Measurements from ENCODE around the gene LEP. TPM values are rescaled to one million over a fixed set of nuclear protein-coding genes. Genes with fewer than 3 reads are reported as not detected.

The LEP gene
- total RNA-seq, 1 experiment from 2014 or later: not detected

DNA sequence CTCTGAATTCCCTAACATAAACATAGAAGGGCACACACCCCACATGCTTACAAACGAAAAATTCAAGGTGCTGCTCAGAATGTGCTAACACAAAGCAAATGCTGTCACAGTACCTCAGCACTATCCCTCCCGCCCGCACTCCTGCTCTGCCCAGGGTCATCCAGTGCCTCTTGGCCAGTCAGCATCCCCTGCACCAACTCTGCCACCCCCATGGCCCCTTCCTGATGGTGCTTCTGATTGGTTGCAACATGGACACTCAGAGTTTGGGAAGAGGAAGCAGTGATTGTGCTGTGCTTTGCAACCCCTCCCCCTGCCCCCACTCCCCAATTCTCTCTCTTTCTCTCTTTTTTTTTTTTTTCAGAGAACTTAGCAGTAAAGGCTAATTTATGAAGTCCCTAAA lies 13.8 kb upstream of the LEP start:
- H3K4me2 ChIP-seq (ENCODE audit: insufficient read depth, insufficient read length, low read length): no peak overlapping the region
- Mint-ChIP-seq H3K4me1 (peaks cover 15 to 28% of the 10 kb centered on the region in 2 experiments), H3K27me3 (ENCODE audit: low read depth) (peaks cover 46% of the 10 kb centered on the region)

More for the DNA sequence above, 13.8 kb upstream of the LEP start:
- H3K56ac ChIP-seq (ENCODE audit: insufficient read length, low read depth, low read length): no peak overlapping the region
- H2AK5ac ChIP-seq (ENCODE audit: insufficient read length, low read length): no peak overlapping the region
- H3K4me1 ChIP-seq (ENCODE audit: insufficient read depth, low read length): no peaks in the 10 kb centered on the region
- H3K4ac ChIP-seq (ENCODE audit: low read depth, low read length): no peak overlapping the region
- H3K23ac ChIP-seq (ENCODE audit: insufficient read length, low read depth, low read length): no peak overlapping the region
- Mint-ChIP-seq H3K4me3 (no peak overlapping the region), H3K36me3 (ENCODE audit: insufficient read depth in 1 of 3, low read depth in 3 of 3) (no peaks in the 10 kb centered on the region), H3K27ac (no peak overlapping the region), H3K9me3 (peaks cover 0 to 2% of the 10 kb centered on the region in 2 experiments; a peak in 2 of 5 replicates)
- no peak overlapping the region for H3K14ac ChIP-seq (ENCODE audit: insufficient read depth, low read length)
- no peak overlapping the region for H2AFZ ChIP-seq (ENCODE audit: low read length)
- H3T11ph ChIP-seq (ENCODE audit: low read length): no peak overlapping the region
- no peak overlapping the region for H2BK12ac ChIP-seq (ENCODE audit: insufficient read length, low read depth, low read length)
- no peaks in the 10 kb centered on the region for H3K27me3 ChIP-seq (ENCODE audit: insufficient read depth, low read length)
- H3K18ac ChIP-seq (ENCODE audit: insufficient read length, low read depth, low read length): no peak overlapping the region
- no peak overlapping the region for H4K5ac ChIP-seq (ENCODE audit: insufficient read length, low read depth, low read length)
- H2BK5ac ChIP-seq (ENCODE audit: insufficient read length, low read length): no peak overlapping the region
- H3K27ac ChIP-seq (ENCODE audit: insufficient read length, low read depth, low read length): no peak overlapping the region
- DNase-seq: no peak
- H4K20me1 ChIP-seq (ENCODE audit: control insufficient read depth, insufficient read depth, insufficient read length): no peaks in the 10 kb centered on the region
- H2BK20ac ChIP-seq (ENCODE audit: low read depth, low read length, poor library complexity, severe bottlenecking): no peak overlapping the region
- TF ChIP-seq, protein P1, sequence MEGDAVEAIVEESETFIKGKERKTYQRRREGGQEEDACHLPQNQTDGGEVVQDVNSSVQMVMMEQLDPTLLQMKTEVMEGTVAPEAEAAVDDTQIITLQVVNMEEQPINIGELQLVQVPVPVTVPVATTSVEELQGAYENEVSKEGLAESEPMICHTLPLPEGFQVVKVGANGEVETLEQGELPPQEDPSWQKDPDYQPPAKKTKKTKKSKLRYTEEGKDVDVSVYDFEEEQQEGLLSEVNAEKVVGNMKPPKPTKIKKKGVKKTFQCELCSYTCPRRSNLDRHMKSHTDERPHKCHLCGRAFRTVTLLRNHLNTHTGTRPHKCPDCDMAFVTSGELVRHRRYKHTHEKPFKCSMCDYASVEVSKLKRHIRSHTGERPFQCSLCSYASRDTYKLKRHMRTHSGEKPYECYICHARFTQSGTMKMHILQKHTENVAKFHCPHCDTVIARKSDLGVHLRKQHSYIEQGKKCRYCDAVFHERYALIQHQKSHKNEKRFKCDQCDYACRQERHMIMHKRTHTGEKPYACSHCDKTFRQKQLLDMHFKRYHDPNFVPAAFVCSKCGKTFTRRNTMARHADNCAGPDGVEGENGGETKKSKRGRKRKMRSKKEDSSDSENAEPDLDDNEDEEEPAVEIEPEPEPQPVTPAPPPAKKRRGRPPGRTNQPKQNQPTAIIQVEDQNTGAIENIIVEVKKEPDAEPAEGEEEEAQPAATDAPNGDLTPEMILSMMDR (conservative IDR thresholded peaks at IDR 0.05): no peak
- H3K79me1 ChIP-seq (ENCODE audit: insufficient read depth, low read depth, low read length, poor library complexity, severe bottlenecking): no peaks in the 10 kb centered on the region
- WGBS (ENCODE audit: extremely low coverage, insufficient read length, low lambda C conversion rate): no CpG with 5 or more reads among the region's 3 CpGs
- H2BK120ac ChIP-seq (ENCODE audit: low read depth, low read length, poor library complexity, severe bottlenecking): no peak overlapping the region
- H3K9me3 ChIP-seq (ENCODE audit: control insufficient read depth, low read depth, low read length): no peaks in the 10 kb centered on the region
- no peak overlapping the region for H3K9ac ChIP-seq (ENCODE audit: extremely low read depth, insufficient read length, low read length)
- no peaks in the 10 kb centered on the region for H3K23me2 ChIP-seq (ENCODE audit: insufficient read length, low read depth, low read length, poor library complexity, severe bottlenecking)
- no peak overlapping the region for H4K8ac ChIP-seq (replicated peaks; ENCODE audit: insufficient read length, low read depth, low read length)
- H4K91ac ChIP-seq (ENCODE audit: insufficient read length, low read depth, low read length): no peak overlapping the region
- no peaks in the 10 kb centered on the region for H3K79me2 ChIP-seq (ENCODE audit: insufficient read depth, low read length)
- no peak overlapping the region for H2BK15ac ChIP-seq (ENCODE audit: low read depth, low read length)

All from H9 (cell line).